GM11168 (cell line): ENCODE results near the gene FOXK2.

Experiments
- in situ Hi-C: fragments of 300-500 bp; cut with MboI; formaldehyde crosslinking; loops from one replicate; pipeline ENCODE4 v1.12.0; 2022; ENCODE audit warnings: low sequenced_read_pairs; ENCODE audit not compliant: unreplicated experiment

FOXK2 gene

DNA sequence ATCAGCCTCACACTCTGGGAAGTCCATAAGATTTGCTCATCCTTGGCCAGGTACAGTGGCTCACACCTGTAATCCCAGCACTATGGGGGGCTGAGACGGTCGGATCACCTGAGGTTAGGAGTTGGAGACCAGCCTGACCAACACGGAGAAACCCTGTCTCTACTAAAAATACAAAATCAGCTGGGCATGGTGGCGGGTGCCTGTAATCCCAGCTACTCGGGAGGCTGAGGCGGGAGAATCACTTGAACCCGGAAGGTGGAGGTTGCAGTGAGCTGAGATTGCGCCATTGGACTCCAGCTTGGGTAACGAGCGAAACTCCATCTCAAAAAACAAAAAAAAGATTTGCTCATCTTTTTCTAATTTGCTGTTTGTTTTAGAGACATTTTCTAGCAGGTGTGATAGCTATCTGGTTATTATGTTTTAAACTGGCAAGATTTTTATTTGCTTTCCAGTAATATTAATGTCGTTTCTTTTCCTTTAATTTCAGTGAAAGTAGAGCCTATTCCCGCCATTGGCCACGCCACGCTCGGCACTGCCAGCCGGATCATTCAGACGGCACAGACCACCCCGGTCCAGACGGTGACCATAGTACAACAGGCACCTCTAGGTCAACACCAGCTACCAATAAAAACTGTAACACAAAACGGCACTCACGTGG lies 67.2 kb downstream of the FOXK2 start:
- in situ Hi-C loops, result no loop called here

DNA sequence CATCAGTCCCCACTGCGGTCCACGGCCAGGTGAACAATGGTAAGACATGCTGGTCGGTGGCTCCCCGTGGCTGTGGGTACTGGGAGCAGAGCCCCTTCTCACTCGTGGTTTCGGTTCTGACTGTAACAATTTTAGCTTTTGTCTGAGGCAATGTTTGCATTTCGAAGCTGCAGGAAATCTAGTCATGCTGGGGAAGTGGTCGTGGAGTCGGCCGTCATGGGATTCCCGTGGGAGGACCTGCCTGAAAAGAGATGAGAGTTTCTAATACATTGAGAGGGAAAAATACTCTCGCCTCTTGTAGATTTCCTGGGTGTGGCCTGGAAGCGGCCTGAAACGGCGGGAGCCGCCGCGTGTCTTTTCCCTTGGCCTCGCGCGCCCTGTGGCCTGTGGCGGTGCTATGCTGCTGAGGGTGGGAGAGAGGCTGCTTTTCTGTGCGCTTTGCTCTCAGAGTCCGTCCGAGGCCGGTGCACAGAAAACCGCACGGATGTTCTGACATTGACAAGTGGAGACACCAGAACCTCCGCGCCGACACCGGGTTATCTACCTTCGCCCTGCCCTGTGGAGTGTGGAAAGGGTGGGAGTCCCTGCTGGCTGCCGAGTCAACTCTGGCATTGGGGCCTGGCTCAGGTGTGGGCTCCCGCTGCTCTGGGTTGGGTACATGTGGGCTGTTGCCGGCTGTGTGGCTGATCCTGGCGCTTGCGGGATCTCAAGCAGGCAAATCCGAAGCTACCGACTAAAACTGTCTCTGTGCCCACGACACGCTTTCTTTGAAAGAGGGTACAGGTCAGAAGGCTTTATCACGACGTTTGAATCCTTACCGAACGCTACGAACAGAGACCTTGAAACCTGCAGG lies 67.9 kb downstream of the FOXK2 start:
- in situ Hi-C loops, result no loop called here

- in situ Hi-C loops, result no loop called here
These were observed 69.0 kb downstream of the FOXK2 start for GRCh38 chr17:82588266-82589175.

DNA sequence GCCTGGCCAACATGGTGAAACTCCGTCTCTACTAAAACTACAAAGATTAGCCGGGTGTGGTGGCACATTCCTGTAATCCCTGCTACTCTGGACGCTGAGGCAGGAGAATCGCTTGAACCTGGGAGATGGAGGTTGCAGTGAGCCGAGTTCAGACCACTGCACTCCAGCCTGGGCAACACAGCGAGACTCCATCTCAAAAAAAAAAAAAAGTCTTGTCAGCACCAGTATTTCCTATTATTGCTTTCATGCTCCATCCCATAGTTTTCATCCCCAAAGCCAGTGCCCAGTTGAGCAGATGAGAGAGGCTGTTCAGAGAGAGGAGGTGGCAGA lies 70.3 kb downstream of the FOXK2 start:
- in situ Hi-C loops, result no loop called here

DNA sequence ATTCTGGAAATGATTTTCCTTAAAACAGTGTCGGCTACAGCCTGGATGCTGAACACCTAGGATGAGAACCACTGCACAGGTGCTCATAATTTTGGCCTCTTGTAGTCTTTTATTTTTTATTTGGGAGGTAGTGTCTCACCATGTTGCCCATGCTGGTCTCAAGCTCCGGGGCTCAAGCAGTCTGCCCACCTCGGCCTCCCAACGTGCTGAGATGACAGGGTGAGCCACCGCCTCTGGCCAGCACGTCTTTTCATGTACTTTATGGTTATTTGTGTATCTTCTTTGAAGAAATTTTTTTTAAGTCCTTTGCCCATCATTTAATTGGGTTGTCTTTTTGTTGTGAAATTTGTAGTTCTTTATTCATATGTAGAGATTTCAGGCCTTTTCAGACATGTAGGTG lies 70.7 kb downstream of the FOXK2 start:
- in situ Hi-C loops, result no loop called here

- in situ Hi-C loops, result no loop called here
These were observed 71.5 kb downstream of the FOXK2 start for GRCh38 chr17:82590881-82591539.

DNA sequence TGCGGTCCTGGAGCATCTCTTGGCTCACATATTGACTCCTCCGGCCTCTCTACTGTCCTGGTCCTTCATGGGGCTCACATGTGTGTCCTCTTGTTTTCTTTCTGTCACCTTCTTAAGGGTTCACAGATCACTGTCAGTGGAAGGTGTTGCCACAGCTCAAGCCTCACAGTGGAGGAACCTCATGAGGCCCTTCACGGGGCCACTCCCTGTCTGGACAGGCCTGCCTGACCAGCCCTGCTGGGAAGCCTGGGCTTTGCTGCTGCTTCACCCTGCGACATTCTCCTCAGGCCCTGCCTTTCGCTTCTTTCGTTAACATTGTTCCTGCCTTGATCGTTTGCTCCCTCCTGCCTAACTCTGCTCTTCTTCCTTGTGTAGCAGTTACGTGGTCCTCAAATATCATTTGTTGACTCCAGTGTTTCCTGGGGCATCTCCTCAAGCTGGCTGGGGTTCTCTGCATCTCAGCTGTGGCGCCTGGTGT lies 72.8 kb downstream of the FOXK2 start:
- in situ Hi-C loops, result no loop called here

DNA sequence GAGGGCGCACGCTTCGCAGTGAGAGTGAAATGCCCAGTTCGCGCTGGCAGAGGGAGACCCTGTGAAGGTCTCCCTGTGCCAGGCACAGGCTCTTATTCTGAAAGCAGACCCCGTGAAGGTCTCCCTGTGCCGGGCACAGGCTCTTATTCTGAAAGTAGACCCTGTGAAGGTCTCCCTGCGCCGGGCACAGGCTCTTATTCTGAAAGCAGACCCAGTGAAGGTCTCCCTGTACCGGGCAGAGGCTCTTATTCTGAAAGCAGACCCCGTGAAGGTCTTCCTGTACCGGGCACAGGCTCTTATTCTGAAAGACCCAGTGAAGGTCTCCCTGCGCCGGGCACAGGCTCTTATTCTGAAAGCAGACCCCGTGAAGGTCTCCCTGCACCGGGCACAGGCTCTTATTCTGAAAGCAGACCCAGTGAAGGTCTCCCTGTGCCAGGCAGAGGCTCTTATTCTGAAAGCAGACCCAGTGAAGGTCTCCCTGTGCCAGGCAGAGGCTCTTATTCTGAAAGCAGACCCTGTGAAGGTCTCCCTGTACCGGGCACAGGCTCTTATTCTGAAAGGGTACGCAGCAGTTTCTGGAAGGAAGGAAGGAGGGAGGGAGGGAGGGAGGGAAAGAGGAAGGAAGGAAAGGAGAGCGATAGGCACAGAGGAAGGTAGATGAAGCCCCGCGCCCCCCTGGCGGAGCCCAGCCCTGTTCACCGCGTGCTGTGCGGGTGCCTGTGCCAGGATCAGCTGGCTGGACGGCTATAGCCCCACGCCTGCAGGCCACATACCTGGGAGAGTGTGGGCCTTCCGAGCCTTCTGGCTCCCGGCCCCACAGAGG lies 73.4 kb downstream of the FOXK2 start:
- in situ Hi-C loops, result no loop called here

GRCh38 chr17:82593590-82594087 lies 74.1 kb downstream of the FOXK2 start:
- in situ Hi-C loops, result no loop called here

DNA sequence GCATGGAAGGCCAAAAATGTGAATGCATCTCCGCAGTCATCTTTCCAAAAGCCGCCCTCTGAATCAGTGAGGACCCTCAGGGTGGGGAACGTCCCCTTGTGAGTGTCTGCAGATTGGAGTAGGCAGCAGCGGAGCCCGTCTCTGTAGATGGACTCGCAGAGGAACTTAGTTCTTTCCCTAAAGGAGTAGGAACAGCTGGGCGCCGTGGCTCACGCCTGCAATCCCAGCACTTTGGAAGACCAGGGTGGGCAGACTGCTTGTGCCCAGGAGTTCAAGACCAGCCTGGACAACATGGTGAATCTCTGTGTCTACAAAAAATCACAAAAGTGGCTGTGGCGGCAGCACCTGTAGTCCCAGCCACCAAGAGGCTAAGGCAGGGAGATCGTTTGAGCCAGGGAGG lies 75.0 kb downstream of the FOXK2 start:
- in situ Hi-C loops, result no loop called here

- in situ Hi-C loops, result no loop called here
These were observed 76.4 kb downstream of the FOXK2 start for GRCh38 chr17:82595893-82596292.

- in situ Hi-C loops, result no loop called here
These were observed 76.8 kb downstream of the FOXK2 start for GRCh38 chr17:82596296-82596695.

DNA sequence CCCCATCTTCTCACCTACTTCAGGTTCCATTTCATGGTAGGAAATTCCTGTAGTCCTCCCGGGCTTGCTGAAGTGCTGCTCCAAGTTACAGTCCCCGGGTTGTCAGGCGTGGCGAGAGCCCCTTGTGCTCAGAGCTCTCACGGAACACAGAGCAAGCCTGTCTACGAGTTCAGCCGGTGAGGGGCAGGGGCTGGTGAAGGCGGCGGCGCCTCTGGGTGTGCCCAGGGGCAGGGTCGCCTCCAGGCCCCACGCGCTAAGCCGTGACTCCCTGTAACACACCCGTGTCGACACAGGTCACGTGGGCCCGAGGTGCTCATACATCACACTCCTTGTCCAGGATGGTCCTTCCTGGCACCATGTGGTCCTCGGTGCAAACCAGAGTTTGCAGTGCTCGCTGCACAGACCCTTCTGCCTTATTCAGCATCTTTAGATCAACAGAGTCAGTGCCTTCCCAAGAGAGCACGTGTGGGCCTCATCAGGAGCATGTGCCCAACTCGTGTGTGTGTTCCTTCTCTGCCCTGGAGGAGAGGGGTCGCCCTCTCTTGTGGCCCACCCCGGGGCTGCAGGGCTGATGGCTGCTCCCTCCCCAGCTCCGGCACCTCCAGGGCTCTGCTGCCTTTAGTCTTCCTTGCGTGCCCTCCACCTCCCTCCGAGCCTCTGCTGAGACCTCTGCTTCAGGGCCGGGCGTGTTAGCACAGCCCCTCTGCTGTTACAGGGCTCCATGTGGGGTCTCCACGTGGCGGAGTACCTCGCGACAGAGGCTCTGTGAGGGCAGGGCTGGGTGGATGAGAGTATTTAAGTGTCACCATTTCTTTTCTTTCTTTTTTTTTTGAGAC lies 77.5 kb downstream of the FOXK2 start:
- in situ Hi-C loops, result no loop called here

GRCh38 chr17:82598256-82599119 lies 79.0 kb downstream of the FOXK2 start:
- in situ Hi-C loops, result no loop called here

DNA sequence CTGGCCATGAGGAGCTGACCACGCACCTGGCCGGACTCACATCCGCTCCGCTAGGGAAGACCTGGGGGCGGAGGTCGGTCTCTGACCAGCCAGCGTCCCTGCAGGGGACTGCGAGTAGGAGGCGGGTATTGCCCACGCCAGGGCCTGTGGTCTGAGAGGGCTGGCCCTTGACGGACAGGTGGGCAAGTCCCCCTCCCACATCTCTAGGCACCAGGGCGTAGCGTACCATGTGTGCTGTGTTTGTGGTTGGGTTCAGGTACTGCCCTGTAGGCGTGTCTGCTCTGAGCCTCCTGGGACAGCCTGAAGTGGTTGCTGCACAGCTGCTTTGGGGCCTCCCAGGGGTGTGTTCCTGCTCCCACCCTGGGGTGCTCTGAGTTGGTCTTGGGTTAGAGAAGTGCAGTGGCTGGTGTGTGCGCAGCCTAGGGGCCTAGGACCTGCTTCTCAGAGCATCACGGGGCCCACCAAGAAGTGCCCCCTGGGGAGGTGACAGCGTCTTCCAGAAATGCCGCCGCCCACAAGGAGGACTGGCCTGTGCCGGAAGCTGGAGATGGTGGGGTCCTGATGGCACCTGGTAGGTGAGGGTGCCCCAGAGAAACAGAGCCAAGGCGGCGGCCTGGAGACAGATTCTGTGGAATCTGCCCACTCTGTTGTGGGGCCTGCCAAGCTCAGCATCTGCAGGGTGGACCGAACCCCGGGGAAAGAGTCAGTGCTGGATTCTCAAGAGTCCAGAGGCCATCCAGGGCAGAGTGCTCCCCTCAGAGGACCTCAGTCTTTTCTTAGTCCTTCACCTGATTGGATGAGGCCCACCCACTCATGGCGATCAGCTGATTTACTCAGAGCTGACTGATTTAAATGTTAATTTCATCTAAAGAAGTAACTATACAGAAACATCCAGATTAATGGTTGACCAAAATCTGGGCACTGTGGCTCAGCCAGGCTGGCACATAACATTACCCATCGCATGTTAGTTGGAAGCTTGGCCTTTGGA lies 80.4 kb downstream of the FOXK2 start:
- in situ Hi-C loops, result no loop called here

GRCh38 chr17:82600731-82601446 lies 81.4 kb downstream of the FOXK2 start:
- in situ Hi-C loops, result no loop called here
